ENCODE results near the gene IFIT1B.

DNA sequence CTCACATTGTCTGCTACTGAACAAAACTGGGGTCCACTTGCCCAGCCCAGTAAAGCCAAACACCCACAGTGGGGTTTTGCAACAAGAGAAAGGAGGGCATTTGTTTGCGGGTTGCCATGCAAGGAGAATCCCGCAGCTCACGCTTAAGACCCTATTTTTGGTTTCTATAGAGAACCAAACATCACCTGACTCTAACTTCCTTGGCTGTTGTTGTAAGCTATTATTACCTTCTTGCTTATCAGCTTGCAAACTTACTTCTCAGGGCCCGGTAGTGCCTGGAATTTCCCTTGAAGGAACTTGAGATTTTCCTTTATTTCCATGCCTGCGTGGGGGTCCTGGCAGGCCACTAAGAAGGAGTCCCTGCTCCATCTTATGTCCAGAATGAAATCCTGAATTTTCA is 29.4 kb upstream of the IFIT1B start:
- TF ChIP-seq, protein P1, sequence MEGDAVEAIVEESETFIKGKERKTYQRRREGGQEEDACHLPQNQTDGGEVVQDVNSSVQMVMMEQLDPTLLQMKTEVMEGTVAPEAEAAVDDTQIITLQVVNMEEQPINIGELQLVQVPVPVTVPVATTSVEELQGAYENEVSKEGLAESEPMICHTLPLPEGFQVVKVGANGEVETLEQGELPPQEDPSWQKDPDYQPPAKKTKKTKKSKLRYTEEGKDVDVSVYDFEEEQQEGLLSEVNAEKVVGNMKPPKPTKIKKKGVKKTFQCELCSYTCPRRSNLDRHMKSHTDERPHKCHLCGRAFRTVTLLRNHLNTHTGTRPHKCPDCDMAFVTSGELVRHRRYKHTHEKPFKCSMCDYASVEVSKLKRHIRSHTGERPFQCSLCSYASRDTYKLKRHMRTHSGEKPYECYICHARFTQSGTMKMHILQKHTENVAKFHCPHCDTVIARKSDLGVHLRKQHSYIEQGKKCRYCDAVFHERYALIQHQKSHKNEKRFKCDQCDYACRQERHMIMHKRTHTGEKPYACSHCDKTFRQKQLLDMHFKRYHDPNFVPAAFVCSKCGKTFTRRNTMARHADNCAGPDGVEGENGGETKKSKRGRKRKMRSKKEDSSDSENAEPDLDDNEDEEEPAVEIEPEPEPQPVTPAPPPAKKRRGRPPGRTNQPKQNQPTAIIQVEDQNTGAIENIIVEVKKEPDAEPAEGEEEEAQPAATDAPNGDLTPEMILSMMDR (IDR thresholded peaks at IDR 0.05): no peak
- no peak for TF ChIP-seq POLR2A (IDR thresholded peaks at IDR 0.05)

Measured in vagina (tissue), 2 donors.